GM12801 (cell line): Measurements from ENCODE around the gene PYDC1.

ENCODE experiments used
- TF ChIP-seq, protein P1 (sequence below): IDR thresholded peaks from one replicate; pipeline ENCODE4 v1.5.1; 2011; ENCODE audit warnings: control low read depth; ENCODE audit not compliant: insufficient read length; ENCODE audit errors: extremely low read depth

PYDC1 gene

GRCh38 chr16:31194898-31195297 lies 22.0 kb downstream of the PYDC1 start:
- TF ChIP-seq, protein P1, sequence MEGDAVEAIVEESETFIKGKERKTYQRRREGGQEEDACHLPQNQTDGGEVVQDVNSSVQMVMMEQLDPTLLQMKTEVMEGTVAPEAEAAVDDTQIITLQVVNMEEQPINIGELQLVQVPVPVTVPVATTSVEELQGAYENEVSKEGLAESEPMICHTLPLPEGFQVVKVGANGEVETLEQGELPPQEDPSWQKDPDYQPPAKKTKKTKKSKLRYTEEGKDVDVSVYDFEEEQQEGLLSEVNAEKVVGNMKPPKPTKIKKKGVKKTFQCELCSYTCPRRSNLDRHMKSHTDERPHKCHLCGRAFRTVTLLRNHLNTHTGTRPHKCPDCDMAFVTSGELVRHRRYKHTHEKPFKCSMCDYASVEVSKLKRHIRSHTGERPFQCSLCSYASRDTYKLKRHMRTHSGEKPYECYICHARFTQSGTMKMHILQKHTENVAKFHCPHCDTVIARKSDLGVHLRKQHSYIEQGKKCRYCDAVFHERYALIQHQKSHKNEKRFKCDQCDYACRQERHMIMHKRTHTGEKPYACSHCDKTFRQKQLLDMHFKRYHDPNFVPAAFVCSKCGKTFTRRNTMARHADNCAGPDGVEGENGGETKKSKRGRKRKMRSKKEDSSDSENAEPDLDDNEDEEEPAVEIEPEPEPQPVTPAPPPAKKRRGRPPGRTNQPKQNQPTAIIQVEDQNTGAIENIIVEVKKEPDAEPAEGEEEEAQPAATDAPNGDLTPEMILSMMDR: no peak

- TF ChIP-seq, protein P1: no peak
Observed at GRCh38 chr16:31193874-31194273, 23.1 kb downstream of the PYDC1 start.

GRCh38 chr16:31192856-31193642 lies 23.9 kb downstream of the PYDC1 start:
- TF ChIP-seq, protein P1: no peak

DNA sequence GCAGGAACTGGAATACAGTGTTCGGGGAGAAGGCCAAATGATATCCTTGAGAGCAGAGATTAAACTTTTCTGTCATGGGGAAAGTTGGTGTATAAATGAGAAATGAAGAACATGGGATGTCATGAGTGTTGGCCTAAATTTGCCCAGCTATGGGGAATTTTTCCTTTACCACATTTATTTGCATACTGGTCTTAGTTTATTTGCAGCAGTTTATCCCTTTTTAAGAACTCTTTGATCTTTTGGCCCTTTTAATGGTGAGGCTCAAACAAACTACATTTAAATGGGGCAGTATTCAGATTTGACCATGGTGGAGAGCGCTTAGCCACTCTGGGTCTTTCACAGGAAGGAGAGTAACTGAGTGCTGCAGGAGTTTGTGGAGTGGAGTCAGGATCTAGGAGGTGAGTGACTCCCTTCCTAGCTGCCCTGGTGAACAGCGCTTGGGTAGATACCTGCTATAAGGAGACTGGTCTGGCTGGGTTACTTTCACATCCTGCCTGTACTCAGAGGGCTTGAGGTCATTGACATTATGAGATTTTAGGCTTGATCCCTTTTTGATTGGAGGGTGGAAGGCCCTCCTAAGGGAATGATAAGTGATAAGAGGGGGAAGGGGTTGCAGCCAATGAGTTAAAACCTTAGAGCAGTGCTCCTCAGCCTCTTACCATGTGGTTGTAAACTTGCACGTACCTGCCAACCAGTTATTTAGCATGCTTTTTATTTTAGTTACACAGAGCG lies 25.1 kb downstream of the PYDC1 start:
- TF ChIP-seq, protein P1: no peak

- TF ChIP-seq, protein P1: no peak
Observed at GRCh38 chr16:31190818-31191444, 26.0 kb downstream of the PYDC1 start.

DNA sequence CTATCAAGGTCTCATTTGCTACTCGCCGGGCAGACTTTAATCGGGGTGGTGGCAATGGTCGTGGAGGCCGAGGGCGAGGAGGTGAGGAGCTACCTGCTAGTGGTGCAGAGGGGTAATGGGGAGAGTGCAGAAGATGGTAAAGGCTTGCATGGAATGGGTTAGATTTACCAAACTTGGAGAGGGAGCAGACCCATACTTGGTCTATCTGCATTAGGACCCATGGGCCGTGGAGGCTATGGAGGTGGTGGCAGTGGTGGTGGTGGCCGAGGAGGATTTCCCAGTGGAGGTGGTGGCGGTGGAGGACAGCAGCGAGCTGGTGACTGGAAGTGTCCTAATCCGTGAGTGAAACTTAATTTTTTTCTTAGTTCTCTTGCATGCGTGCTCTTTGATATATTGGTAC lies 26.9 kb downstream of the PYDC1 start:
- TF ChIP-seq, protein P1: no peak

DNA sequence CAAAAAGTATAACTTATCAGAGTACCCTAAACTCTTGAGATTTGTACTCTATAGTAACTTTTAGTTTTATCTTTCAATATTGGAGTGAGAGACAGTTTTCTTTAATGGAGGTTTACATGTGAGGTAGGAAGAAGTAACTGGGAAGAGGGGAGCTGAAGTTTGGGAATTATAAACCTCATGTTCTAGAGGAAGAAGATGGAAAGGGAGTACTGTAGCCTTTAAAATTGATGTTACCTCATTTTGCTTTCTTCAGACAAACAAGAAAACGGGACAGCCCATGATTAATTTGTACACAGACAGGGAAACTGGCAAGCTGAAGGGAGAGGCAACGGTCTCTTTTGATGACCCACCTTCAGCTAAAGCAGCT lies 27.5 kb downstream of the PYDC1 start:
- TF ChIP-seq, protein P1: no peak
